ENCODE measurements around the gene PRDM16. TPM values are rescaled to one million over a fixed set of nuclear protein-coding genes. Genes with fewer than 3 reads are reported as not detected.

Gene PRDM16
- total RNA-seq, 2 donors from 2014 or later: 0.79 to 6.1 TPM

DNA sequence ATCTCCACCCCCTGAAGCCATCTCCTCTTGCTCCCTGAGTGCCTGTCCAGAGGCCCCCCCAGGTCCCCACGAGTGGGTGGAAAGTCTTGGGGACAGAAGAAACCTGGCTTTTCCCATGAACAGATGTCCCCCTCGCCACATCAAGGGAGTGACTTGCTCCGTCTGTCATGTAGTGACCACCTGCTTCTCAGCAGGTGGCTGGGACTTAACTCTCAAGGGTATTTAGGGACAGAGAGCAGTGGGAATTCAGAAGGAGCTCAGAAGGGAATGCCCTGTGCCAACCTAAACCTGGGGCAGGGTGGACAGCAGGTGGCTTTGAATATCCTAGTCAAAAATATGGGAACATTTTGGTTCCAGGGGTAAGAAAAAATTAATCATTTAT, 139.8 kb downstream of the PRDM16 start:
- Histone ChIP-seq H3K9ac (ENCODE audit: low read depth in 2 of 2, low read length in 2 of 2) (no peak overlapping the region), H3K27ac (no peak overlapping the region), H3K27me3 (no peaks in the 10 kb centered on the region), H3K4me3 (no peak overlapping the region), H3K9me3 (no peaks in the 10 kb centered on the region), H3K36me3 (no peaks in the 10 kb centered on the region), H3K4me1 (no peaks in the 10 kb centered on the region)
- intact Hi-C loops (cut with DNase I): no loop called here
- TF ChIP-seq, protein P1, sequence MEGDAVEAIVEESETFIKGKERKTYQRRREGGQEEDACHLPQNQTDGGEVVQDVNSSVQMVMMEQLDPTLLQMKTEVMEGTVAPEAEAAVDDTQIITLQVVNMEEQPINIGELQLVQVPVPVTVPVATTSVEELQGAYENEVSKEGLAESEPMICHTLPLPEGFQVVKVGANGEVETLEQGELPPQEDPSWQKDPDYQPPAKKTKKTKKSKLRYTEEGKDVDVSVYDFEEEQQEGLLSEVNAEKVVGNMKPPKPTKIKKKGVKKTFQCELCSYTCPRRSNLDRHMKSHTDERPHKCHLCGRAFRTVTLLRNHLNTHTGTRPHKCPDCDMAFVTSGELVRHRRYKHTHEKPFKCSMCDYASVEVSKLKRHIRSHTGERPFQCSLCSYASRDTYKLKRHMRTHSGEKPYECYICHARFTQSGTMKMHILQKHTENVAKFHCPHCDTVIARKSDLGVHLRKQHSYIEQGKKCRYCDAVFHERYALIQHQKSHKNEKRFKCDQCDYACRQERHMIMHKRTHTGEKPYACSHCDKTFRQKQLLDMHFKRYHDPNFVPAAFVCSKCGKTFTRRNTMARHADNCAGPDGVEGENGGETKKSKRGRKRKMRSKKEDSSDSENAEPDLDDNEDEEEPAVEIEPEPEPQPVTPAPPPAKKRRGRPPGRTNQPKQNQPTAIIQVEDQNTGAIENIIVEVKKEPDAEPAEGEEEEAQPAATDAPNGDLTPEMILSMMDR (IDR thresholded peaks at IDR 0.05): no peak
- DNase-seq: no peak

DNA sequence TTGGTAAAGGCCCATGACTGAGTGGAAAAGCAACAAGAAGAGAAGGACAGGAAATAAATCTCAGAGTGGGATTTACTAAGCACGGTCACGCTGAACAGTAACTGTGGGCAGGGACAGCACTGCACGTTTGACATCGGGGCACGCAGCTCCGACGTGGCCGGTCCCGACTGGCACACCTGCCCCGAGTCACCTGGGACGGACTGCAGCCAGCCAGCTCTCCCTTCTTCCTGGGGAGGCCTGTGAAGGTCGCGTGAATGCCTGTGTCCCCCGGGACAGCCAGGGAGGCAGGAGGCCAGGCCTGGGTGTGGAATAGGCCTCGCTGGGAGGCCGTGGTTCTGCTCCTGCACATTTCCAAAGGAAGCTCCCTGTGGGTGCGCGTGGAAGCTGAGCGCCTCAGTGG, 140.2 kb downstream of the PRDM16 start:
- intact Hi-C loops (cut with DNase I): no loop called here
- H3K27me3 ChIP-seq: no peaks in the 10 kb centered on the region
- no peak overlapping the region for H3K9ac ChIP-seq (ENCODE audit: low read depth in 2 of 2, low read length in 2 of 2)
- no peak for DNase-seq
- no peaks in the 10 kb centered on the region for H3K9me3 ChIP-seq
- no peak overlapping the region for H3K27ac ChIP-seq
- H3K36me3 ChIP-seq: no peaks in the 10 kb centered on the region
- TF ChIP-seq, protein P1 (IDR thresholded peaks at IDR 0.05): no peak
- H3K4me1 ChIP-seq: no peaks in the 10 kb centered on the region
- H3K4me3 ChIP-seq: no peak overlapping the region

DNA sequence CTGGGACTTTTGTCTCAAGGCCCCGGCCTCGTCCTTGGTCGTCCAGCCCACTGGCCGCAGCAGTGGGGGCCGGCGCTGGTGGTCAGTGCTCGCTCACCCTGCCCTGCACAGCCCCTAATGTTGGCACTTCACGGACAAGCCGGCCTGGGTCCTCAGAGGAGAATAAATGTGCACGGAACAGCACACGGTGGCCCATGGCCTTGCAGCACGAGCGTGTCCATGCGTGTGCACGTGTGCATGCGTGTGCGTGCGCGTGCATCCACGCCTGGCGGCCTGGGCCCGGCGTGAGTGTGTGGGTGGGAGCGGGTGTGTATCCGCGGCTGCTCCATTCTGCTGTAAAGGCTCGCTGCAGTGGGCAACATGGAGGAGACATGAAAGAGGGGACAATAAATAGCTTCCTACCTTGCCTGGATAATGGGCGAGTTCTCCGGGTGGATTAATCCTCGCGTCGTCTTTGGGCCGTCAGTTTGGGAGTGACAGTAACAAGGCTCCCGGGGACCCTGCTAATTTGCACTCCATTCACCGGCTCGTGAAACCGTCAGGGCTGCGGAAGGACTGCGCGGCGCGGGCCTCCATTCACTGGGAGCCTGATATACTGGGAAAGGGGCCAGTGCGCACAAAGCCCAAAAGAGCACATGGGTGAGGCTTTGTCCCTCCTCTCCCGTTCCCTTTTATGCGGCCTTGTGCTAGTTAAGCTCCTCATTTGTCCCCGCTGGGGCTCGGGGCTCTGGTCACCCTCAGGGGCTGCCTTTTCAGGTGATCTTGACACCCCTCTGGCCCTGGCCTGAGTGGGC, 142.8 kb downstream of the PRDM16 start:
- H3K27ac ChIP-seq: no peak overlapping the region
- TF ChIP-seq, protein P1 (IDR thresholded peaks at IDR 0.05): no peak
- intact Hi-C loops (cut with DNase I): no loop called here
- DNase-seq: no peak
- no peaks in the 10 kb centered on the region for H3K27me3 ChIP-seq
- no peaks in the 10 kb centered on the region for H3K36me3 ChIP-seq
- no peak overlapping the region for H3K9ac ChIP-seq (ENCODE audit: low read depth in 2 of 2, low read length in 2 of 2)
- no peak overlapping the region for H3K4me3 ChIP-seq
- no peaks in the 10 kb centered on the region for H3K9me3 ChIP-seq
- no peaks in the 10 kb centered on the region for H3K4me1 ChIP-seq

DNA sequence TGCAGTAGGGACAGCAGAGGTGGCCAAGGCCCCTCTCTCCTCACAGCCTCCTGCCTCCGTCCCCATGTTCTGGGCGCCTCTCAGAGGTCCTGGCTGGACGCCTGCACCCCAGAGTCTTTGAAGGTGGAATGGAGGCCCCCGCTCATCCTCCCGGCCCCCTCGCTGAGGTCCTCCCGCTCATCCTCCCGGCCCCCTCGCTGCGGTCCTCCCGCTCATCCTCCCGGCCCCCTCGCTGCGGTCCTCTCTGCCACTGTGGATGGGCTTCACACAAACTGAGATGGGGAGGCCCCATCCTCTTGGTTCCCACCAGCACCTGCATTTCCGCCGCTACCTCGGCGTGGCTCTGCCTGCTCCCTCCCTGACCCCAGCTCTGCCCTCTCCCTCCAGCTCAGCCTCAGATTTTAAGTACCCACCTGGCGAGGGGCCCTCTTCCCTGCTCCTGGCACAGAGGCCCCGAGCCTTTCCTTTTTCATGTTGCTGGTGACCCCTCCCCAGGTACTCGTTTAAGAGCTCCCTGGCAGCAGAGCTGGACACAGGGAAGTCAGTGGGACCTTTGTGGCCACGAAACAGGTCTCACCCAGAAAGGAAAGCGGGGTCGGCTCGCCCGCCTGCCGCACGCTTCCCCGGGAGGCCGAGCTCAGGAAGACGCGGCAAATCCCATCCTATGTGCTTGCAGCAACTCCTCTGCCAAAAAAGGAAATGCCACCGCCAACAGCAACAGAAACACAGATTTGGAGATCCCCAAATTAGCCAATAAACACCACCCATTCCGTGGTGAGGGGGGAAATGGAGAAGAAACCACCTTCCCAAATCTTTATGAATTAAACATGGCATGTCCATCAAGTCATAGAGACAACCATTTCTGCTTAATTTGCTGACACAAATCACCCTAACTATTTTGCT, 143.7 kb downstream of the PRDM16 start:
- TF ChIP-seq, protein P1 (IDR thresholded peaks at IDR 0.05): no peak
- DNase-seq: no peak
- Histone ChIP-seq H3K4me3 (no peak overlapping the region), H3K4me1 (no peaks in the 10 kb centered on the region), H3K36me3 (no peaks in the 10 kb centered on the region), H3K27me3 (no peaks in the 10 kb centered on the region), H3K9me3 (no peaks in the 10 kb centered on the region), H3K9ac (ENCODE audit: low read depth in 2 of 2, low read length in 2 of 2) (no peak overlapping the region), H3K27ac (no peak overlapping the region)
- intact Hi-C loops (cut with DNase I): no loop called here

DNA sequence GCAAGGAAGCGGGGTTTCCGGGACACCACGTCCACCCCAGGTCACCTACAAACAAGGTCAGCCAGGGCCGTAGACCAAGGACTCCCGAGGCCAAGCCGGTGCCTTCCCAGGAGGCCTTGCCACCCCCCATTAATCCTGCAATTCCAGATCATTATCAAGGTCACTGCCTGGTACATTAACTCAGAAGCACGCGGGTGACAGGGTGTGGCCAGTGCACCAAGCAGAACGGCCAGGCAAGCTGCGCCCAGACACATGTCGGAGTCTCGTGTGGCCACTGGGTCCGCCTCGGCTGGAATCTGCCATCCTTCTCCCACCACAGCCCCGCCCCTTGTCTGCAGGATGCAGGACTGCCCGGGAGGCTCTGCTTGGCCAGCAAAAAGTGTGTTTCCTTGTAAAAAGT, 144.7 kb downstream of the PRDM16 start:
- Histone ChIP-seq H3K27ac (no peak overlapping the region), H3K9ac (ENCODE audit: low read depth in 2 of 2, low read length in 2 of 2) (no peak overlapping the region), H3K9me3 (no peaks in the 10 kb centered on the region), H3K27me3 (no peaks in the 10 kb centered on the region), H3K4me3 (no peak overlapping the region), H3K4me1 (no peaks in the 10 kb centered on the region), H3K36me3 (no peaks in the 10 kb centered on the region)
- DNase-seq: no peak
- intact Hi-C loops (cut with DNase I): no loop called here
- TF ChIP-seq, protein P1 (IDR thresholded peaks at IDR 0.05): no peak

Measured in colonic mucosa (tissue), 4 donors.